Type B pancreatic cell (in vitro differentiated cells): Measurements from ENCODE around the gene GOT2. TPM values are rescaled to one million over a fixed set of nuclear protein-coding genes. Genes with fewer than 3 reads are reported as not detected.
A peak's percentile ranks its signal among the peaks of the same experiment; 100 is the strongest.
"Not testable (repeated sequence)": the region's sequence is repeated elsewhere in the genome, so short reads cannot be mapped to it uniquely, and the experiment has no call there.

Experiments
- DNase-seq: peaks from one replicate; pipeline ENCODE4 v3.0.0; 2021; ENCODE audit warnings: mixed read lengths; ENCODE audit not compliant: unreplicated experiment; ENCODE audit errors: extremely low spot score
- H3K27ac Mint-ChIP-seq: 2 replicates; pipeline ENCODE4 v1.8.0; 2021; ENCODE audit warnings: mild to moderate bottlenecking, mixed read lengths
- H3K27me3 Mint-ChIP-seq: 2 replicates; pipeline ENCODE4 v1.8.0; 2021; ENCODE audit warnings: mixed read lengths
- H3K36me3 Mint-ChIP-seq: 2 replicates; pipeline ENCODE4 v1.8.0; 2021; ENCODE audit warnings: mixed read lengths
- H3K4me1 Mint-ChIP-seq: one replicate; pipeline ENCODE4 v1.8.0; 2021; ENCODE audit warnings: mixed read lengths; ENCODE audit not compliant: unreplicated experiment
- H3K4me3 Mint-ChIP-seq: 2 replicates; pipeline ENCODE4 v1.8.0; 2021; ENCODE audit warnings: mild to moderate bottlenecking, mixed read lengths
- H3K9me3 Mint-ChIP-seq: 2 replicates; pipeline ENCODE4 v1.8.0; 2021; ENCODE audit warnings: mixed read lengths
- total RNA-seq: library from RNA; stranded (reverse); gene quantifications from 2 replicates; pipeline ENCODE4 v1.2.1, GENCODE V29; 2021; ENCODE audit warnings: low replicate concordance
- TF ChIP-seq, protein P1 (sequence below): fragments of 200-600 bp; sonication (generic); conservative IDR thresholded peaks from 2 replicates; pipeline ENCODE4 v1.5.0; 2021; ENCODE audit warnings: antibody characterized with exemption, mild to moderate bottlenecking

GOT2 gene
- total RNA-seq, 1 donor from 2014 or later: 104 TPM

GRCh38 chr16:58678269-58678668 is 55.8 kb downstream of the GOT2 start:
- H3K27me3 Mint-ChIP-seq: no peaks in the 10 kb centered on the region

DNA sequence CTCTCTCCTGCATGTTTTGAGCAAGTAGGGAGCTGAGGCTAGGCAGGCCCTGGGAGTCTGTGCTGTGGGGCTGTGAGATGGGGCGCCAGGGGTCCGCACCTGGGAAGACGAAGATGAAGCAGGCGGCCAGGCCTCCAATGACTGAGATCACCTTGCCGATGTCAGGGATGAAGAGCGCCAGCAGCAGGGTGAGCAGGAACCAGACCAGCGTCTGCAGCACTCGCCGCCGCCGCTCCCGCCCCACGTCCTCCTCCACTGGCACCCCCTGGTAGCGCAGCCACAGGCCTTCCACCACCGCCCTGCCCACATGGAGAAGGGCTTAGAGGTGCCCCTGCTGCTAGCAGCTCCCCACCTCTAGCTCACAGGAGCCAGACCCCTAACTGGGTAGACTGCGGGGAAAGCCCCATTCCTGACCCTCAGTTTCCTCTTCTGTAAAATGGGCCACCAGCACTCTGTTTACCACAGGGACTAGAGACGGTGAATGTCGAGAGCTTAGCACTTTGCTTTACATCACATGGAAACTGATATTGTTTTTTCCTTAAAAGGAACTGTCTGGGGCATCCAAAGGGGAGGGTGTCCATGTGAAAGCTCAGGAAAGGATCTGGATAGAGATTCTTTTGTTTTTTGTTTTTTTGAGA is 63.1 kb downstream of the GOT2 start:
- TF ChIP-seq, protein P1, sequence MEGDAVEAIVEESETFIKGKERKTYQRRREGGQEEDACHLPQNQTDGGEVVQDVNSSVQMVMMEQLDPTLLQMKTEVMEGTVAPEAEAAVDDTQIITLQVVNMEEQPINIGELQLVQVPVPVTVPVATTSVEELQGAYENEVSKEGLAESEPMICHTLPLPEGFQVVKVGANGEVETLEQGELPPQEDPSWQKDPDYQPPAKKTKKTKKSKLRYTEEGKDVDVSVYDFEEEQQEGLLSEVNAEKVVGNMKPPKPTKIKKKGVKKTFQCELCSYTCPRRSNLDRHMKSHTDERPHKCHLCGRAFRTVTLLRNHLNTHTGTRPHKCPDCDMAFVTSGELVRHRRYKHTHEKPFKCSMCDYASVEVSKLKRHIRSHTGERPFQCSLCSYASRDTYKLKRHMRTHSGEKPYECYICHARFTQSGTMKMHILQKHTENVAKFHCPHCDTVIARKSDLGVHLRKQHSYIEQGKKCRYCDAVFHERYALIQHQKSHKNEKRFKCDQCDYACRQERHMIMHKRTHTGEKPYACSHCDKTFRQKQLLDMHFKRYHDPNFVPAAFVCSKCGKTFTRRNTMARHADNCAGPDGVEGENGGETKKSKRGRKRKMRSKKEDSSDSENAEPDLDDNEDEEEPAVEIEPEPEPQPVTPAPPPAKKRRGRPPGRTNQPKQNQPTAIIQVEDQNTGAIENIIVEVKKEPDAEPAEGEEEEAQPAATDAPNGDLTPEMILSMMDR: no peak
- Mint-ChIP-seq H3K27ac (no peak overlapping the region), H3K4me3 (no peak overlapping the region), H3K9me3 (no peaks in the 10 kb centered on the region), H3K36me3 (peaks cover 16% of the 10 kb centered on the region), H3K4me1 (no peaks in the 10 kb centered on the region), H3K27me3 (no peaks in the 10 kb centered on the region)
- no peak for DNase-seq

More at GRCh38 chr16:58678269-58678668, 55.8 kb downstream of the GOT2 start:
- no peak overlapping the region for H3K4me3 Mint-ChIP-seq
- H3K9me3 Mint-ChIP-seq: no peaks in the 10 kb centered on the region
- peaks cover 1% of the 10 kb centered on the region for H3K4me1 Mint-ChIP-seq
- H3K27ac Mint-ChIP-seq: no peak overlapping the region
- TF ChIP-seq, protein P1: no peak
- DNase-seq: no peak
- H3K36me3 Mint-ChIP-seq: peaks cover 17% of the 10 kb centered on the region

DNA sequence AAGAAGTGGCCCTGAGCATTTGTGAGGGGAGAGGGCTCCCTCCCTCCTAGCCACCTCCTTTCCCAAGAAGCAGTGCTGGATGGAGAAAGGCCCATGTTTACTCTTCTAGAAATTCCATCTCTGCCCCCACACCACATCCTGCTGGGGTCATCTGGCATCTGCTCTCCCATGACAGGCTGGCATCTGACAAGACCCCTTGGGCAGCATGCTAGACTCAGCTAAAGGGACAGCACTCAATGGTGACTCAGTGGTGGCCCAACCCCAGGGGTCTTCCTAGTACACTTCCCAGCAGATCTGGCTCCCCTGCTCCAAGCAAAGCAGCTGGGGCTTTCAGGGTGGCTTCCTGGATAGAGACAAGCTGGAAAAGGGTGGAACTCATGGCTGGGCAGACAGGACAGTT is 63.9 kb downstream of the GOT2 start:
- peaks cover 13% of the 10 kb centered on the region for H3K36me3 Mint-ChIP-seq
- TF ChIP-seq, protein P1: no peak

DNA sequence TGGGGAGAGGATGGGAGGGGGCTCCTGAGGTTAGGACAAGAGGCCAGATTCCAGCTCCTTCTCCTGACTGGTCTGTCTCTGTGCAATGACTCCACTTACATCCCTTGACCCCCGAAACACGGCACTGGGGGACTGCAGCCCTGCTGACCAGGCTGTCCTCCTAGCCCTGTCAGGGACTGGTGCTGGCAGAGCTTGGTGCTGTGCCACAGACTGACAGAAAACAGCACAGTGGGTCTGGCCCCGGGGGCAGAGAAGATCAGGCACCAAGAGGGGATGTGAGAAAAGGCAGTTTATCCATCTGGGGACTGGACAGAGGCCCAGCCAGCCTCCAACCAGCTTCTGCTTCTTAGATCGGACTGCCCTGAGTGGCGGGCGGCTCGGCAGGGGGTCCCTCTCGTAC is 68.9 kb downstream of the GOT2 start:
- Mint-ChIP-seq H3K4me1 (peaks cover 4% of the 10 kb centered on the region), H3K9me3 (no peaks in the 10 kb centered on the region), H3K27ac (no peak overlapping the region), H3K27me3 (no peaks in the 10 kb centered on the region), H3K4me3 (no peak overlapping the region), H3K36me3 (peaks cover 7% of the 10 kb centered on the region)
- TF ChIP-seq, protein P1: no peak
- no peak for DNase-seq

More for the DNA sequence above, 63.9 kb downstream of the GOT2 start:
- Mint-ChIP-seq H3K4me1 (no peaks in the 10 kb centered on the region), H3K27me3 (no peaks in the 10 kb centered on the region), H3K4me3 (no peak overlapping the region), H3K9me3 (no peaks in the 10 kb centered on the region), H3K27ac (no peak overlapping the region)
- no peak for DNase-seq

DNA sequence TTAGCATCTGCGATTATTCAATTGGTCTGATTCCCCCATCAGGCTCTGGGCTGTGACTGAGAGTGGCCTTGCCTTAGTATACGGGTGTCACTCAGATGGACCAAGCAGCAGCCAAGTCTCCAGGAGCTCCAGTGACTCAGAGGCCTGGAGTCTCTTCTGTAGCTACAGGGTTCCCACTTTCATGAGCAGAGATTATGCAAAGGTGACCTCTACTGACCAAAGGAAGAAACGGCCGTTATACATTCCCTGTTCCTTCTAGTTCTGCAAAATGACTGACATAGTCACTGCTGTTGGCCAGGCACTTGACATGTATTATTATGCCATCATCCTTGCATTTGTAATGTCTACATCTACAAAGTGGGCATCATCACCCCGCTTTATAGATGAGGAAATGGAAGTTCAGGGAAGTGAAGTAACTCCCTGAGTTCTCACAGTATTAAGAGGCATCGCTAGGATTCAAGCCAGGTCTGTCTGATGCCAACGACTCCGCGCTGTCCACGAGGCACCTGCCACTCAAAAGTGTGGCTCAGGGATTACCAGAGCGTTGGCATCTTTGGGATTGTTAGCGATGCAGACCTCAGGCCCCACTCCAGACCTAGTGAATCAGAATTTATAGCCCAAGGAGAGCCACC is 72.8 kb downstream of the GOT2 start:
- Mint-ChIP-seq H3K27me3 (no peaks in the 10 kb centered on the region), H3K4me3 (no peak overlapping the region), H3K36me3 (no peaks in the 10 kb centered on the region), H3K4me1 (peaks cover 4% of the 10 kb centered on the region), H3K9me3 (no peaks in the 10 kb centered on the region), H3K27ac (peak overlapping the region; percentile 53)
- TF ChIP-seq, protein P1: peak; percentile 76
- no peak for DNase-seq

DNA sequence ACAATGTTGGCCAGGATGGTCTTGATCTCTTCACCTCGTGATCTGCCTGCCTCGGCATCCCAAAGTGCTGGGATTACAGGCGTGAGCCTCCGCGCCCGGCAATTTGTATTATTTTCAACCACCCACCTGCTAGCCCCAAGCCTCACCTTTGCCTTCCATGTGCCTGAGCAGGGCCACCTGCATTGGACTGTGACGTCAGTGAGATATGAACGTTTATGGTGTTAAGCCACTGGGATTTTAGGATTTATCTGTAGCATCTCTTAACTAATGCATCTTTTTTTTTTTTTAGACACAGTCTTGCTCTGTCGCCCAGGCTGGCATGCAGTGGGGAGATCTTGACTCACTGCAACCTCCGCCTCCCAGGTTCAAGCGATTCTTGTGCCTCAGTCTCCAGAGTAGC is 74.2 kb downstream of the GOT2 start:
- not testable (repeated sequence) for DNase-seq, H3K9me3 Mint-ChIP-seq, H3K27me3 Mint-ChIP-seq, H3K36me3 Mint-ChIP-seq, H3K4me1 Mint-ChIP-seq, H3K4me3 Mint-ChIP-seq, H3K27ac Mint-ChIP-seq
